K562 (cell line): Measurements from ENCODE around the gene PTPN1. TPM values are rescaled to one million over a fixed set of nuclear protein-coding genes. Genes with fewer than 3 reads are reported as not detected.

Experiments
- ARHGAP35 ChIP-seq: fragments of 450-650 bp; IDR thresholded peaks from 2 replicates; pipeline ENCODE4 v1.6.1; 2018; ENCODE audit not compliant: partially characterized antibody
- BHLHE40 ChIP-seq: IDR thresholded peaks from 2 replicates; pipeline ENCODE4 v1.6.1; 2011; ENCODE audit warnings: low read length, improper control_type of control experiment
- CXXC5 ChIP-seq: fragments of 250-450 bp; sonication (Bioruptor Pico); IDR thresholded peaks from 2 replicates; pipeline ENCODE4 v1.8.0; 2022; ENCODE audit warnings: inconsistent platforms, mild to moderate bottlenecking, moderate library complexity
- E2F4 ChIP-seq: sonication (generic); formaldehyde crosslinking; IDR thresholded peaks from 2 replicates; pipeline ENCODE4 v1.8.0; 2022; ENCODE audit warnings: mild to moderate bottlenecking, low read depth, missing genetic modification reagents
- E2F5 ChIP-seq: sonication (generic); formaldehyde crosslinking; IDR thresholded peaks from 2 replicates; pipeline ENCODE4 v1.8.0; 2022; ENCODE audit warnings: mild to moderate bottlenecking, missing genetic modification reagents
- EZH2 ChIP-seq: IDR thresholded peaks from 2 replicates; pipeline ENCODE4 v1.6.1; 2012; ENCODE audit warnings: low read depth, mild to moderate bottlenecking, inconsistent platforms, low read length, borderline replicate concordance
- HDAC1 ChIP-seq, 2 experiments: fragments of 450-650 bp; IDR thresholded peaks; 2 replicates each; pipeline ENCODE4 v1.6.1; 2016 to 2017; ENCODE audit warnings: inconsistent platforms in 1 of 2, mild to moderate bottlenecking in 1 of 2, moderate library complexity in 1 of 2
- HDAC2 ChIP-seq: fragments of 450-650 bp; IDR thresholded peaks from 2 replicates; pipeline ENCODE4 v1.6.1; 2016; ENCODE audit warnings: mild to moderate bottlenecking
- KAT2B ChIP-seq: IDR thresholded peaks from one replicate; pipeline ENCODE4 v1.6.1; 2012; ENCODE audit warnings: low read depth, mild to moderate bottlenecking, control low read depth, inconsistent platforms, low read length, moderate library complexity
- MAFG ChIP-seq: fragments of 450-650 bp; conservative IDR thresholded peaks from 2 replicates; pipeline ENCODE4 v1.6.1; 2016; ENCODE audit warnings: missing genetic modification characterization, missing compliant biosample characterization
- NEUROD1 ChIP-seq: fragments of 150-350 bp; IDR thresholded peaks from 2 replicates; pipeline ENCODE4 v1.6.1; 2014; ENCODE audit warnings: borderline replicate concordance, low read length, low read depth; ENCODE audit not compliant: partially characterized antibody
- NR1H2 ChIP-seq: sonication (generic); formaldehyde crosslinking; IDR thresholded peaks from 2 replicates; pipeline ENCODE4 v1.4.0; 2020; ENCODE audit warnings: mild to moderate bottlenecking, missing genetic modification reagents
- NUFIP1 ChIP-seq: fragments of 450-650 bp; IDR thresholded peaks from 2 replicates; pipeline ENCODE4 v1.6.1; 2018; ENCODE audit not compliant: partially characterized antibody
- PATZ1 ChIP-seq: fragments of 250-450 bp; sonication (Bioruptor Pico); IDR thresholded peaks from 2 replicates; pipeline ENCODE4 v1.5.0; 2020; ENCODE audit warnings: mild to moderate bottlenecking, borderline replicate concordance
- PKNOX1 ChIP-seq: fragments of 450-650 bp; IDR thresholded peaks from 2 replicates; pipeline ENCODE4 v1.6.1; 2016
- SETDB1 ChIP-seq: IDR thresholded peaks from one replicate; pipeline ENCODE4 v1.6.1; 2012; ENCODE audit warnings: low read length, control low read depth, inconsistent platforms
- TAF9B ChIP-seq: fragments of 450-650 bp; IDR thresholded peaks from 2 replicates; pipeline ENCODE4 v1.6.1; 2018; ENCODE audit warnings: mild to moderate bottlenecking; ENCODE audit not compliant: partially characterized antibody
- VEZF1 ChIP-seq: fragments of 200-800 bp; sonication (Bioruptor generic); IDR thresholded peaks from 2 replicates; pipeline ENCODE4 v1.6.1; 2017; ENCODE audit warnings: missing genetic modification characterization, missing compliant biosample characterization
- XRCC5 ChIP-seq: fragments of 200-400 bp; formaldehyde crosslinking; IDR thresholded peaks from 2 replicates; pipeline ENCODE4 v1.6.1; 2017; ENCODE audit warnings: low read depth, mild to moderate bottlenecking, low read length
- ZNF224 ChIP-seq: sonication (generic); formaldehyde crosslinking; IDR thresholded peaks from 2 replicates; pipeline ENCODE4 v1.8.0; 2022; ENCODE audit warnings: mild to moderate bottlenecking, missing genetic modification reagents
- ZNF347 ChIP-seq: fragments of 450-650 bp; formaldehyde crosslinking; IDR thresholded peaks from 2 replicates; pipeline ENCODE4 v1.4.0; 2020; ENCODE audit warnings: low read depth, mild to moderate bottlenecking, moderate library complexity
- ZNF696 ChIP-seq: fragments of 250-450 bp; sonication (Bioruptor Pico); conservative IDR thresholded peaks from 2 replicates; pipeline ENCODE4 v1.4.0; 2020; ENCODE audit warnings: mild to moderate bottlenecking, moderate library complexity
- ZNF76 ChIP-seq: fragments of 250-450 bp; sonication (Bioruptor Pico); IDR thresholded peaks from 2 replicates; pipeline ENCODE4 v1.4.0; 2020; ENCODE audit warnings: mild to moderate bottlenecking, moderate library complexity, borderline replicate concordance
- polyA plus RNA-seq, 8 experiments: library from polyadenylated mRNA; depleted of rRNA in 4 of 8; stranded (reverse) in 5 of 8; unstranded in 3 of 8; fragments of >200 nt; fragmentation: Nextera tagmentation in 2 of 8; fragmentation: Illumina TruSeq in 1 of 8; extraction: Ambion mirVana in 2 of 8; extraction: Trizol in 1 of 8; gene quantifications; 2 replicates each; pipeline versions ENCODE4 v1.2.1 to v1.2.3, GENCODE V29; 2011 to 2014; ENCODE audit warnings: inconsistent platforms in 1 of 8, missing spikeins in 1 of 8
- total RNA-seq, 7 experiments: library from RNA; depleted of rRNA in 6 of 7; stranded (reverse); fragments of >200 nt in 6 of 7; fragmentation: Illumina TruSeq in 2 of 7; extraction: Trizol in 2 of 7; gene quantifications; 2 replicates each; pipeline versions ENCODE4 v1.2.1 to v1.2.3, GENCODE V29; 2011 to 2021; ENCODE audit warnings: low replicate concordance in 1 of 7

The PTPN1 gene
- total and polyA plus RNA-seq, 9 of the 15 experiments (the other 6 are each of a cell fraction or from before 2014, with no cell fraction given), result 11.0 to 85.3 (median 54.0) TPM

GRCh38 chr20:50475681-50476292 lies 34.4 kb upstream of the PTPN1 start (continued):
- TF ChIP-seq E2F5, result no peak
- TF ChIP-seq E2F4 (CRISPR knock-in tag), result no peak
- TF ChIP-seq MAFG (tag), result peak; percentile 71
- TF ChIP-seq NUFIP1, result peak; percentile 15
- TF ChIP-seq HDAC1 (IDR thresholded peaks at IDR 0.05), result 0 out of 4 replicates have a peak, but pooled peaks of 1 of the 2 experiments have one; percentile 32
- TF ChIP-seq ZNF224, result no peak
- no peak for TF ChIP-seq ARHGAP35
- no peak for TF ChIP-seq ZNF696
- peak; percentile 47; the same call in 1 of the 2 replicates for TF ChIP-seq BHLHE40
- peak; percentile 57; the same call in 1 of the 2 replicates for TF ChIP-seq CXXC5 (CRISPR knock-in tag)
- TF ChIP-seq SETDB1, result no peak
- TF ChIP-seq PATZ1 (CRISPR knock-in tag), result no peak
- TF ChIP-seq TAF9B, result peak; percentile 74
- TF ChIP-seq HDAC2, result peak; percentile 84
- no peak for TF ChIP-seq EZH2
- TF ChIP-seq ZNF76, result no peak
- no peak for TF ChIP-seq XRCC5
- TF ChIP-seq VEZF1 (CRISPR knock-in tag), result peak; percentile 19; the same call in 1 of the 2 replicates
- TF ChIP-seq ZNF347 (CRISPR knock-in tag), result no peak
- TF ChIP-seq NR1H2 (CRISPR knock-in tag), result 0 out of 2 replicates have a peak, but pooled peaks have one; percentile 59
- peak; percentile 51; the same call in 1 of the 2 replicates for TF ChIP-seq PKNOX1
- no peak for TF ChIP-seq KAT2B
- TF ChIP-seq NEUROD1, result peak; percentile 26
